VCaP (cell line): ENCODE data around the gene MBTPS2.

Source experiments
- H3K27ac ChIP-seq: fragments of 450-650 bp; 2 replicates; pipeline ENCODE4 v1.5.1; 2017
- CTCF ChIP-seq: fragments of 450-650 bp; conservative IDR thresholded peaks from 2 replicates; pipeline ENCODE4 v1.5.1; 2017; ENCODE audit warnings: mild to moderate bottlenecking, moderate library complexity

MBTPS2 gene

DNA sequence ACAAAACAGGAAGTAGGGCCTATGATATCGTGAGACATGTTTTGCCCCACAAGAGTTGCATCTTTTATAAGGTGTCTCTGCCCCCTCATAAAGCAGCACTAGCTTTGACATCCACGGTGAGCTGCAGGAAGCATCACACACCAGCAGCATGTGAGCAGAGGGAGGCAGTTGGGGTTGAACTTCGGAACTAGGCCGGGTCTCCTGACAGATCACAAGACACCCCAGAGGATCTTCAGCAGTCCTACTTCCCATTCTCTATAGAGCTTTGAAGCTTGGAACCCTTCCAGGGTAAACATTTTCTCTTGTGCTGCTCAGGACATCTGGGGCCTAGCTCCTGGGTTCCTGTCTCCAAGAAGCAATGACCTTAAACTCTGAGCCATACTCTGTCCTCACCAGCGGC lies 43.8 kb downstream of the MBTPS2 start:
- TF ChIP-seq CTCF: no peak
- no peak overlapping the region for H3K27ac ChIP-seq

GRCh38 chrX:21885568-21885967 lies 46.2 kb downstream of the MBTPS2 start:
- H3K27ac ChIP-seq: no peak overlapping the region
- no peak for TF ChIP-seq CTCF

GRCh38 chrX:21905313-21905712 lies 65.9 kb downstream of the MBTPS2 start:
- no peak for TF ChIP-seq CTCF
- peak overlapping the region; percentile 44 for H3K27ac ChIP-seq

- TF ChIP-seq CTCF: no peak
- no peak overlapping the region for H3K27ac ChIP-seq
Observed at GRCh38 chrX:21905953-21906352, 66.5 kb downstream of the MBTPS2 start.

DNA sequence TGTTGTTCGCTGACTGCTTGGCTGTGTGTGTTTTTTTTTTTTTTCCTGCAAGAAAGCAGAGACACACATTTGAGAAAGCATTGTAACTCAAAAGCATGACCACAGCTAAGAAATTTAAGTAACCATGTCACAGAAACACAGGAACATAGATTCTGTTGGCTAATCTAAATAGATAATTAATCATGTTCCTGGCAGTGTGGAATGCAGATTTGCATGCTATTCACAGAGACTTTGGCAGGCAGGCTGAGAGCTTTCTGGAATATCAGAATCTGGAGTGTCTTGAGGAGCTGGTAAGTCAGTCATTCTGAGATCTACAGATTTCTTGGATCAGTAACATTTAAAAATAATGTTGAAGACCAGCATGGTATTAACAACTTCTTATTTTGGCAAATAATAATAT lies 67.8 kb downstream of the MBTPS2 start:
- H3K27ac ChIP-seq: no peak overlapping the region
- TF ChIP-seq CTCF: no peak

- H3K27ac ChIP-seq: no peak overlapping the region
- TF ChIP-seq CTCF: no peak
Observed at GRCh38 chrX:21911481-21911880, 72.1 kb downstream of the MBTPS2 start.

DNA sequence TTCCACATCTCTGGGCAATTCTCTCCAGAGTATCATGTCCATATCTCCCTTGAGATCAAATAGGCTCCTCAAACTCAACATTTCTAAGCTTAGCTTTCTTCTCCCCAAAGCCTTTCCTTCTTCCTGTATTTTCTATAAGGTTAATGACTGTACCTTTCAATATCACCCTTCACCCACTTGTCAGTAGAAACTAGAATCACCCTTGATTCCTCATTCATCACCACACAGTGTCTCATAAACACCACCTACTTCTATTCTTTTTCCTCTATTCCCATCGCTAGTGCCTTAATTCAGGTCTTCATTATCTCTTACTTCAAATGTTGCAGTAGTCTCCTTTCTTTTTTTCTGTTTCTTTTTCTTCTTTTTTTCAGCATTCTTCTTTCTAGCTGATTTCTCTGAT lies 72.8 kb downstream of the MBTPS2 start:
- TF ChIP-seq CTCF: no peak
- H3K27ac ChIP-seq: no peak overlapping the region

DNA sequence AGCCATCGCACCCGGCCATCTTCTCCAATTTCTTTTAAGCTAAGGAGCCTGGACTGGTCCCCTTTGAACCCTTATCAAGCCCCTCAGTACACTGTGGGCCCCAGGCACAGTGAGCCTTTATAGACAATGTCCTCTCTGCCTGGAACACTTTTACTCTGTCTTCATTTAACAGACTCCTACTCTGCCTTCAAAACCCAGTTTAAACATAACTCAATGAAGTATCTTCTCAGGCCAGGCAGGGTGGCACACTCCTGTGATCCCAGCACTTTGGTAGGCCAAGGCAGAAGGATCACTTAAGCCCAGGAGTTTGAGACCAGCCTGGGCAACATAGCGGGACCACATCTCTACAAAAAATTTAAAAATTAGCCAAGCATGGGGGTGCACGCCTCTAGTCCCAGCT lies 73.6 kb downstream of the MBTPS2 start:
- peak overlapping the region; percentile 76; the same call in 1 of the 2 replicates for H3K27ac ChIP-seq
- TF ChIP-seq CTCF: no peak
